Renal pelvis (tissue), 4 donors: Measurements from ENCODE around the gene METTL23. TPM values are rescaled to one million over a fixed set of nuclear protein-coding genes. Genes with fewer than 3 reads are reported as not detected.
"Not testable (repeated sequence)": the region's sequence is repeated elsewhere in the genome, so short reads cannot be mapped to it uniquely, and the experiment has no call there.

Experiments
- DNase-seq: peaks from one replicate; pipeline ENCODE4 v3.0.0-alpha.2; 2013
- polyA plus RNA-seq, 3 donors: library from polyadenylated mRNA; unstranded; fragments of 120-200 nt; gene quantifications; one replicate each; pipeline ENCODE4 v1.2.1, GENCODE V29; 2013; ENCODE audit not compliant: insufficient read length in 3 of 3

Gene METTL23
- polyA plus RNA-seq, 3 donors: 39.0 to 41.6 (median 40.0) TPM

DNA sequence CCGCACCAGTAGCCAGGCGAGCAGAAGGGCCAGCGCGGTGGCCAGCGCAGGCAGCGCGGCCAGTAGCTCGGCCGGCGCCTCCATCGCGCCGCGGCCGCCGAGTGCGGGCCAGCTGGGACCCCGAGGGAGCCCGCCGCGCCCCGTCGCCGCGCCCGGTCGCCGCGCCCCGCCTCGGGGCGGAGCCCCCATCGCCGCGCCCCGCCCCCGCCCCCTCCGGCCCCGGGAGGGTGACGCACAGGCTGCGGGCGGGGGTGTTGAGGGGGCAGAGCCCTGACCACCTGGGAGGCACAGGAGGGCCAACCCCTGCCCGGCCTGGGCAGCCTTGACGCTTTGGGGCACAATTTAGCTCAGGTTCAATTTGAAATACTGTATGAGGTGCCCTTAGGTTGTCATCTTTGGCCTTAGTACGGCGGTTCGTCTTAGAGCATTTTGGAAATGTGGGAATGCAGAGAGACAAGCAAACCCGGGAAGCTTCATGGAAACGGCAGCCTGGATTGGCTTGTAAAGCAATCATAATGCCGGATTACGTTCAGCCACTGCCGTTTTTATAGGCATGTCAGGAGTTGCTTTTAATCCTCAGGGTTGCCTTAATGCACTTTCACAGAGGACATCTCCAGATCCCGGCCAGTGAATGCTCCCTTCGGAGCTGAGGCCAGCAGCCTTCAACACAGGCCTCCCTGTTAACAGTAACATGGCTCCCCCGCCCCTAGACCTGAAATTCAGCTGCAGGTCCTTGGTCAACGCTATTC lies 15.6 kb upstream of the METTL23 start, which contains the start of gene MXRA7:
TSS of gene MXRA7 (minus strand) at position 103 of the 749 bp plus-strand sequence. CDS start at position 84, 19 bp downstream.
- DNase-seq: no peak

DNA sequence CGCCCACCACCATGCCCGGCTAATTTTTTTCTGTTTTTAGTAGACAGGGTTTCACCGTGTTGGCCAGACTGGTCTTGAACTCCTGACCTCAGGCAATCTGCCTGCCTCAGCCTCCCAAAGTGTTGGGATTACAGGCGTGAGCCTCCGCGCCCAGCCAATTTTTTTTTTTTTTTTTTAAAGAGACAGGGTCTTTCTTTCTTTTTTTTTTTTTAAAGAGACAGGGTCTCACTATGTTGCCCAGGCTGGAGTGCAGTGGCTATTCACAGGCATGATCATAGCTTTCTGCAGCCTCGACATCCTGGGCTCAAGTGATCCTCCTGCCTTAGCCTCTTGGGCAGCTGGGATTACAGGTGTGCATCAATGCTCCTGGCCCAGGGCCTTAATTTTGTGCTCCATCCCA lies 14.3 kb upstream of the METTL23 start:
- not testable (repeated sequence) for DNase-seq

DNA sequence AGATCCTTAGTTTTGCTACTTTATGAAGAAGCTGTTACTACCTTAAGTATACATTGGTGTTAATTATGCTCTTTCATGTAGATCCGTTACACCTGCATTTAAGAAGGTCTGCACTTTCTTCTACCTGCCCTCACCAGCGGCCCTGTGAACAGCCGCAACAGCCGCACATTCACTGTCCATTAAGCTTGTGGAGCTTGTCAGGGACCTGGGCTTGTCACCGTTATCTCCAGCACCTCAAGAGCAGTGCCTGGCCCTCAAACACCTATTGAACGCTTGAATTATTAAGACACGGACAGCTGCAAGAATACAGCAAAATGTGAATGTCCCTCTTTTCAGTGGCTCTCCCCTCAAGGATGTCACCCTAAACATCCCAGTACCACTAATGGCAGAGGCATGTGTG lies 12.9 kb upstream of the METTL23 start:
- DNase-seq: no peak

DNA sequence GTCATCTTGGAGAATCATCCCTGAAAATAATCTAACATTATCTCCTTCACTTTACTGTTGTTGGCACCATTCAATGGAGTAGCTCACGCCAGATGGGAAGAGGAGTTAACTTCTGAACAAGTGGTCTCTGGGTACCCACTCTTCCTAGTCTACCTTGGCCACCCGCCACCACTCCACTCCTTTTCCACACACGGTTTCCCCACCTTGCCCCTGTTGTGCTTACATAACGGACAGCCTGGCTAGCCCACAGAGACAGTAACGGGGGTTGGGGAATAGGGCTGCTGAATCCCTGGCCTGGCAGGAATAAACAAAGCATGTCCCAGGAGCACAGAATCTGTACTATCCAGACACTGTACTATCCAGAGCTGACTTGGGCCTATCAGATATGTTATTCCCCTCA lies 12.3 kb upstream of the METTL23 start:
- DNase-seq: no peak

DNA sequence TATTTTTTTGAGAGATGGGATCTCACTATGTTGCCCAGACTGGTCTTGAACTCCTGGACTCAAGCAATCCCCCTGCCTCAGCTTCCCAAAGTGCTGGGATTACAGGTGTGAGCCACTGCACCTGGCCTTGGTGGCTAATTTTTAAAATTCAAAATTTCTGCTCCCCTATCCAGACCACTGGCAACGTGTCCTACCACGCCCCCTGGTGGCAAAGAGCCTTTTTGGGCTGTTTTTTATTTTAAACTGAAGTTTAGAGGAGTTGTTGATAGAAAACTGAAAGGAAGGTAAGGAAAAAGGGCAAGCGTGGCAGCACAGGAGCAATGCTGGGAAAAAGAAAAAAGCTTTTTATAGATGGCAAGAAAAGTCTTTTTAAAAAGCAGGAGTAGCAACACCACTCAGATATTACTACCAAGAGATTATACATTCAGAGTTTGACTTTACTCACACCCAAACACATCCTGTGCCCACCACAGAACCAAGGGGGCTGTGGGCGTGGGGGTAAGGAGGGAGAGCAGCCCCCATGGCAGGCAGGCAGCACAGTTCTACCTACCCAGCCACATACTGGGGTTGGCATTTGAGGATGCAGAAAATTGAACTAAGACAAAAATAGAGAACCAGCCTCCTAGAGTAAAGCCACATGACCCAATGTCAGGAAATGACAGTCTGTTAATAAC lies 11.7 kb upstream of the METTL23 start:
- DNase-seq: no peak

DNA sequence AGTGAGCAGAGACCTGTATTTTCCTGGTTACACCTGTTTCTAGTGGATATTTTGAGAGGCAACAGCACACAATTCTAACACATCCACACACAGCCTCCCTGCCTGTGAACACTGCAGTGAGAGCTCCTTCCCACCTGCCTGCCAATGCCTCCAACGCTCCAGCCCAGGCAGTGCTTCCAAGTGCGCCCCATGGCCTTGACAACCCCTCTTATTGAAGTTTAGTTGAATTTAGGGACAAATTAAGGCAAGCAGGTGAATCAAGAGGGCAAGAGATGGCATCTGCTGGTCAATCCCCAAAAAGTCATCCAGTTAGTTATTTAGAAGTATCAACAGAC lies 11.2 kb upstream of the METTL23 start:
- DNase-seq: no peak

DNA sequence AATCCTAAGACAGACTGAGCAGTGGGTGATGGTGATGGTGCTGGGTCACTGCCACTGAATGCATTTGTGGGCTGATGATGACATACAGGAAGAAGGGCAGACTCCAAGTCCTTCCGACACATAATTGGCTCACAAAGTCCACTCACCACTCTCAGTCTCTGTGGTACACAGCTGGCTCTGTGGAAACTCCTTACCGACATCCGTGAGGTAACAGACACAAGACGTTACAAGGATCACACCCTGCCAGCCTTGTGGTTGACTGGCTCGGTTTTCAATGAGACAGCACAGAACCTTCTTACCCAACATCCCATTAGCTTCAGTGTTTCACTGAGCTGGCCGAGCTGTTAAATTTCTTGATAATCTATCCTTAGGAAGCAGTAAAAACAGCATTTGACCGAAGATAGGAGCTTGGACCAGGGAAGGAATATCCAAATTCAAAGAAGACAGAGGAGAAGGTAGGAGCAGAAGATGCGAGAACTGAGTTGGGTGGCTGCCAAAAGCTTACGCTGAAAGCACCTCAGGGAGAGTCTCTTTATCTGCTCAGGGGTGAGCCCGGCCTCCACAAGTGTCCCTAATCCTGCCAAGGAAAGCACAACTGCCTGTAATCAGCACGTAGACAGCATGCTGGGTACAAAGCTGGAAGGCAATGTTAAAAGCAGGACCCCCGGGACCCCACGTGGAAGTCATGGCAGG lies 10.3 kb upstream of the METTL23 start:
- DNase-seq: no peak

DNA sequence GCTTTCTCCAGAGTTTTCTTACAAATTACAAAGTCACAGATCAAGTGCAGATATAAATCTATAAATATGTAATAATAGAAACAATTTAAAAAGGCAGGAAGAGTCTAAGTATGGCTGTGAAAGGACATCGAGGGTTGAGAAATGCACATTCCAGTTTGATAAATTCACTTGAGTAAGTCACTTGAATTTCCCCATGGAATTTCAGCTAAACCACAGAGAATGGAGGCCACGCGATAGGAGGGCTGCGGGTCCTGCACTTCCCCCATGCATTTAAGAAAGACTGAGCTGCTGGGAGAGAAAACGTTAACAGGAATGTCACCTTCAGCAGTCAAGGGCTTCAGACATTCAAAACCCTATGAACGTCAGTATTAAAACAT lies 9.8 kb upstream of the METTL23 start:
- no peak for DNase-seq

DNA sequence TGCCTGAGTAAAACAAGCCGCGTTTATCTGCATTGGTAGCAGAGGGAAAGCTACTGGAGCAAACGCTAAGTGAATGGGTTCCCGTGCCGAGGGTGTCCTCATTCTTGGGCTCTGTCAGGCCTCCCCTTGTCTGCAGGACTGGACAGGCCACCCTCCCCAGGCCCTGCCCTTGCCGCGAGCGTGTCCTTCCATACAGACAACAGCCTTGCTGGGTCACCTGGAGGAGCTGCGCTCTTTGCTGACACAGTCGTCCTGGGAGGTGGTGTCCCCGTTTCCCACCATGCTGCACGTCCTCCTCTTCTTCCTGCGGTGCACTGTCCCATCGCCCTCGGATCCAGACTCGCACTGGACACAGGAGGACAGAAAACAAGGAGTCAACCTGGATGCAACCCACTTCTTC lies 8.1 kb upstream of the METTL23 start:
- no peak for DNase-seq

DNA sequence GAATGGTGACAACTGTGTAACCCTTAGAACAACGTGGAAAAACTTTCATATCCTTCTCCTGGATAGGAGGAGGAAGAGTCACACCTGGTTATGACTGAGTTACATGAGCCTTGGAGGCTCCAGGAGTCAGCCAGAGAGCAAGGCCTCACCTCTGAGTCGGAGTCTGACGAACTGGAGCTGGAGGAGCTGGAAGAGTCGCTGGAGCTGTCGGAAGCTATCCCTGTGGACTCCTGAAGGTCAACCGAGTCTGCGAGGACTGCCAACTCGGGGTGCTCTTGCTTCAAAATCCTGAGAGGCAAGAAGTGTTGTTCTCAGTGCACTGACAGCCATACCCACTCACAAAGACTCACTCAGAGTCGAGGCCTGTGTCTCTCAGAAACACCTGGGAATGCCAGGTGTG lies 6.4 kb upstream of the METTL23 start:
- DNase-seq: no peak

DNA sequence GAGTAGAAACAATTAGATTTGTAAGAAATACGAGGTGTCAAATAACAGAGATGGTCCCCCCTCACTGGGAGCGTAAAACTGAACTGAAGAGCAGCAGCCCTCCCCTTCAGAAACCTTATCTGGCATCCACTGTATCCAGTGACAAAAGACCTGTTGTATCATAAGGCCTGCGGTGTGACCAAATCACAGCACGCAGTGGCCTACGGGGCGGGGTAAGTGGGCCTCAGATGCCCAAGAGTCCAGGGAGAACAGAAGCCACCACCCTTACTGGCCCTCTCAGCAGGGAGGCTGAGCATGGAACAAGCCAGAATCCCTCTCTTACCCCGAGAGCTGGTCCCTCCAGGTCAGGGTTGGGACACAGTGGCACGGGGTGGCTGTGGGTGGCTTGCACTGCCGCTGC lies 5.7 kb upstream of the METTL23 start:
- no peak for DNase-seq

DNA sequence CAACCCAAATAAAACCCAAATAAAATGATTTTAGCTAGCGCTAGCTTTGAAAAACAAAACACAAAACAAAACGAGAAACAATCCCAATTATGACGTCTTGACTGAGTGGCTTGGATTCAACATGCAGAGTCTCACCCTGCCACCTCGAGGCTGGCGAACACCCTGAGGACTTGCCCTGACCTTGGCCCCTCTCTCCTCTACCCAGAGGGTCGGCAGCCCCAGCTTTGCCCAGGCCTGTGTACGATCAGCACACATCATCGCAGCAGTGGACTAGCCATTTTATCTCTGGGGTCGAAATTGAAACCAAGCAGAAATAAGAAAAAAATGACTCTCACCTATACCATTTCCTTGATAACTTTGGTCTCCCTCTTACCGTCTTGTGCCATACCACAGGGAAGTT lies 5.2 kb upstream of the METTL23 start:
- no peak for DNase-seq

DNA sequence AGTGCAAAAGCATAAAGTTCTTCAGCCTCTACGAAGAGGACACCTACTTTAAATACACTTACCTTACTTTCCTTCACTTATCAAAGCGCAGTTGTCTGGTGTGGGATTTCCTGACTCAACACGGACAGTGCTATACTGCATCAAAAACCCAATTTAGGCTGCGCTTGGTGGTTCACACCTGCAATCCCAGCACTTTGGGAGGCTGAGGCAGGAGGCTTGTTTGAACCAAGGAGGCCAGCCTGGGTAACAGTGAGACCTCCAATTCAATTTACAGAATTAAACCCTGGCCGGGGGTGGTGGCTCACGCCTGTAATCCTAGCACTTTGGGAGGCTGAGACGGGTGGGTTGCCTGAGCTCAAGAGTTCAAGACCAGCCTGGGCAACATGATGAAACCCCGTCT lies 4.4 kb upstream of the METTL23 start:
- DNase-seq: no peak

DNA sequence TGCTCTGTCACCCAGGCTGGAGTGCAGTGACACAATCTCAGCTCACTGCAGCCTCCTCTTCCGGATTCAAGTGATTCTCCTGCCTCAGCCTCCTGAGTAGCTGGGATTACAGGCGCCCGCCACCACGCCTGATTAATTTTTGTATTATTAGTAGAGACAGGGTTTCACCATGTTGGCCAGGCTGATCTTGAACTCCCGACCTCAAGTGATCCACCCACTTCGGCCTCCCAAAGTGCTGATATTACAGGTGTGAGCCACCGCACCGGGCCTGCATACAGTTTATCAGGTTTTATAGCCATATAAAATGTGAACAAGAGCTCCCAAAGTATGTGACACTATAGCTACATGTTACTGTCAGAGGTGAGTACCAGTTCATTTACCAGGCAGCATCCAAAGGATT lies 3.7 kb upstream of the METTL23 start:
- not testable (repeated sequence) for DNase-seq

DNA sequence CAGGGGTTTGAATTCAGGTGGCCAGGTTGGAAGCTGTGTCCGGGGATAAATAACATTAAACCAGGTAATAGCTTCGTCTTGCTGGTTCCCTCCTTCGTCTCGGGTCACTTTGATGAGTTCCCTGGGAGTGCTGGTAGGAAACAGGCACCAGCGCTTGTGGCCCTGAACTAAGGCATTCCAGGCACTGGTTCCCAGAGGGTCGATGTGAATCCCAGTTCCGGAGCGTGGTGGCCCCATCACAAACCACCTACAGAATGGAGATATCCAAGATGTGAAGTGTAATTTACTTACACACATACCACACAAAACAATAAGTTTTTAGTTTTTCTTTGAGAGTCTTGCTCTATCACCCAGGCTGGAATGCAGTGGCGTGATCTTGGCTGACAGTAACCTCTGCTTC lies 2.8 kb upstream of the METTL23 start:
- DNase-seq: no peak

DNA sequence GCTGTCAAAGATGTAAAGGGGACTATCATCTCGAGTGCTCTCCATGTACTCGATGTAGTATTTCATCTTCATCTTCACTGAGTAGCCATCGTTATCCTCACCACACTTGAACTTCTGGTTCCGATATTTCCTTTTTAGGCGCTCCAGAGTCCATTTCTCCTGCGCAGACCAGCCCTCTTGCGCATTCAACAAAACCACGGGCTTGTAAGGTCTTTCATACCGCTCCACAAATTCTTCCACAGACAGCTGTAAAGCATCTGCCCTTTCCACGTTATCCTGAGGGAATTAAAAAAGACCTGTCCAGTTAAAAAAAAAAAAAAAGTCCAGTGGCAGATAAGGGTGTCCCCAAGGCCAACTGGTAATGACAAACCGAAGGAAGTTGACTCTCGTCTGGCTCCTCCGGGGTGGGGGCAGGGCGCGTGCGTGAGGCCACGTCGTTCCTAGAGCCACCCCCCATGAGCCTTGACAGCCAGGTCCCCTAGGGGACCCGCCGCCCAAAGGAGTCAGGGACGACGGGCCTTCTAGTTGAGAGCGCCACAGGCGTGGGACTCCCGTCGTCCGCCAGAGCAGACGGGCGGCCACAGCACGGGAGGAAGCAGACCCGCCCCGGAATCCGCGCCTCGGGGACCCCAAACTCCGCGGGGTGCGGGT lies 934 bp upstream of the METTL23 start:
- DNase-seq: no peak

DNA sequence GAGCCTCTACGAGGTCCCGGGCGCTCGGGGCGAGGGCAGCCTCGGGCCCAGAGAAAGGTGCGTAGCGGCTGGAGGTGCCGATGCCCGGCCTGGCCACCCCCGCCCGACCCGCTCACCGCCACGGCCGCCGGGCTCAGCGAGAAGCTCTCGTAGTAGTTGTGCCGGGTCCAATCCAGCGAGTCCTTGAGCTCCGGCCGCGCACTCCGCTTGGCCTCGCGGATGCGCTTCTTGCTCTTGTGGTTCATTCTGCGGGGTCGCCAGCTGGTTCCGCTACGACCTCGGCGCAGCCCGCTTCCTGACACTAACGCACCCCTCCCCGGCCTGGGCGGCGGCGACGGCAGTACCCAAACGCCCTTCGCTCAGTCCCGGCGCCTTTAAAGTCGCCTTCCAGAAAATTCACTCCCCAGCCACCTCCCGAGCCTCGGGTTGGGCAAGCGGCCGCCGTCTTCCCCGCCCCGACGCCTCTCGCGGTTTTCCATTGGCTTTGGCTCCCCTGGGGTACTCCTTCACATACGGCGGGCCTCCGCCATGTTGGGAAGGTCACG lies 336 bp upstream of the METTL23 start, which contains the start of gene JMJD6:
TSS of gene JMJD6 (minus strand) at position 376 of the 545 bp plus-strand sequence. CDS start at position 245, 131 bp downstream.
- DNase-seq: peak; percentile 95

DNA sequence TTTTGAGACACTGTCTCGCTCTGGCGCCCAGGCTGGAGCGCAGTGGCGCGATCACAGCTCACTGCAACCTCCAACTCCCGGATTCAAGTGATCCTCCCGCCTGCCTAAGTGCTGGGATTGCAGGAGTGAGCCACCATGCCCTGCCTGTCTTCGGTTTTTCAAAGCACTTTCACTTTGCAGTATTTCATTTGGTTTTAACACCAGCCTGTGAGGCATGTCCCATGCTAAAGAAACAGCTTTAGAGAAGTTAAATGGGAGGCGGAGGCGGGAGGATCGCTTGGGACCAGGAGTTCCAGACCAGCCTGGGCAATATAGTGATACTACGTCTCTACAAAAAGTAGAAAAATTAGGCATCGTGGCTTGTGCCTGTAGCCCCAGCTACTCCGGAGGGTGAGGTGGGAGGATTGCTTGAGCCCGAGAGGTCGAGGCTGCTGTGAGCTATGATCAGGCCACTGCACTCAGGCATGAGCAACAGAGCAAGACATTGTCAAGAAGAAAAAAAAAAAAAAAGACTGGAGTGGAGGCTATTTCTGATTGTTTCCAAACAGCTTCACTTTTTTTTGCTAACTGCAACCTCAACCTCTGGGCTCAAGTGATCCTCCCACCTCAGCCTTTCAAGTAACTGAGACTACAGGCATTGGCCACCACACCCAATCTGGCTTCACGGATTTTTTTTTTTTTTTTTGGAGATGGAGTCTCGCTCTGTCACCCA lies 1.3 kb downstream of the METTL23 start:
- no peak for DNase-seq

DNA sequence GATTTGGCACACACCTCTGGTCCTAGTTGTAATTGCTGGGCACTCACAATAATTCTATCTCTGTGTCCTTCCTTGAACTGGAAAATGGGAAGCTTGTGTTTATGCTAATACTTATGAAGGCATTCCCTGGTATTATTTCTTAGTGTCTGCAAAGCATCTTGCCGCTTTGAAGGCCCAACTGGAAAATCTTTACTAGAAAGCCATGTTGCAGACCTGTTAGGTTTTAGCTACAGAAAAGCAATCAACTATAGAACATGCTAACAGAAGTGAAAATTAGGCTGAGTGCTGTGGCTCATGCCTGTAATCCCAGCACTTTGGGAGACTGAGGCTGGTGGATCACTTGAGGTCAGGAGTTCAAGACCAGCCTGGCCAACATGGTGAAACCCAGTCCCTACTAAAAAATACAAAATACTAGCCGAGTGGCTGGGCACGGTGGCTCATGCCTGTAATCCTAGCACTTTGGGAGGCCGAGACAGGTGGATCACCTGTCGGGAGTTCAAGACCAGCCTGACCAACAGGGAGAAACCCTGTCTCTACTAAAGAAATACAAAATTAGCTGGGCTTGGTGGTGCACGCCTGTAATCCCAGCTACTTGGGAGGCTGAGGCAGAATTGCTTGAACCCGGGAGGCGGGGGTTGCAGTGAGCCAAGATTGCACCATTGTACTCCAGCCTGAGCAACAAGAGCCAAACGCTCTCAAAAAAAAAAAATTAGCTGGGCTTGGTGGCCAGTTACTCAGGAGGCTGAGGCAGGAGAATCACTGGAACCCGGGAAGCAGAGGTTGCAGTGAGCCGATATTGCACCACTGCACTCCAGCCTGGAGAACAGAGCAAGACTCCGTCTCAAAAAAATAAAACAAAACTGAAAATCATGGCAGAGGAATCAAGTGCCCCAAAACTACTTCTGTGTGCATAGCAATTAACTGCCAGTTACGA lies 5.4 kb downstream of the METTL23 start:
- DNase-seq: not testable (repeated sequence)
